Activated T-cell treated with anti-CD3 and anti-CD28 coated beads, Interleukin-2, amount 50 U/mL, for 4 hours (primary cell): Measurements from ENCODE around the gene ZNF69. TPM values are rescaled to one million over a fixed set of nuclear protein-coding genes. Genes with fewer than 3 reads are reported as not detected.
"Not testable (repeated sequence)": the region's sequence is repeated elsewhere in the genome, so short reads cannot be mapped to it uniquely, and the experiment has no call there.

Experiments used
- ATAC-seq, 2 donors: fragments of 200-7000 bp; cut with Tn5 transposase; one replicate each; pipeline ENCODE4 v1.10.0; 2021
- DNase-seq: peaks from one replicate; pipeline ENCODE4 v3.0.0-alpha.2; 2020
- H3K27me3 Mint-ChIP-seq: one replicate; pipeline ENCODE4 v1.8.0; 2021; ENCODE audit warnings: low read depth, mixed read lengths
- H3K36me3 Mint-ChIP-seq: one replicate; pipeline ENCODE4 v1.8.0; 2022; ENCODE audit warnings: mixed read lengths; ENCODE audit not compliant: insufficient read depth
- H3K4me1 Mint-ChIP-seq: one replicate; pipeline ENCODE4 v1.8.0; 2021; ENCODE audit warnings: low read depth, mixed read lengths
- H3K4me3 Mint-ChIP-seq: one replicate; pipeline ENCODE4 v1.8.0; 2021; ENCODE audit warnings: mild to moderate bottlenecking, moderate library complexity, mixed read lengths
- H3K9me3 Mint-ChIP-seq: one replicate; pipeline ENCODE4 v1.8.0; 2021; ENCODE audit warnings: mixed read lengths
- total RNA-seq, 3 donors: library from RNA; stranded (reverse); gene quantifications; one replicate each; pipeline ENCODE4 v1.2.1, GENCODE V29; 2021

Gene ZNF69
- total RNA-seq, 3 donors from 2014 or later = 0.78 to 1.2 (median 1.1) TPM

DNA sequence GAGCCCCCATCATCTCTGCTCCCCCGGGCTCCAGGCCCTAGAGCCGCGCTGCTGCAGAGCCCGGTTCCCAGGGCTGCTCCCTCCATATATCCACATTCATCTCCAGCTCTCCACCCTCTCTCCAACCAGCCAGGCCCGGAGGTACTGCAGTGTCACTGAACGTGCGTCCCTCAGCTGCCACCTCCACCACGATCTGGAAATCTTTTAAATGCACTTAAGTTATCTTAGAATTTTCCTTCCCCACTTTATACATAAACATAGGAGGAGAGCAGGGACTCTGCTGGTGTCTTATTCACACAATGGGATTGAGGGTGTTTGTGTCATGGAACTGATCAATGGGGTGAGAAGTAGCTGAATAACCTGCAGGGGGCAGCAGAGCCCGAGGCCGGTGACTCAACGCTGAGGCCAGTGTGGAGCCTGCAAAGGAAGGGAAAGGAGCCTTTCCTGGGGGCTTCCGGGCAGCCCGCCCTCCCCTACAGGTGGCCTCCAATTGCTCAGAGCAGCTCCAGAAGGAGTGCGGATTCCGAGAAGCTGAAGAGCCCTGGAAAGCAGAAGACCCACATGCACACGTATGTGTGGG lies 7.8 kb upstream of the ZNF69 start:
- not testable (repeated sequence) for H3K36me3 Mint-ChIP-seq, H3K4me1 Mint-ChIP-seq, H3K27me3 Mint-ChIP-seq, H3K9me3 Mint-ChIP-seq, H3K4me3 Mint-ChIP-seq
- ATAC-seq = peak; percentile 48 to 57
- peak; percentile 32 for DNase-seq

DNA sequence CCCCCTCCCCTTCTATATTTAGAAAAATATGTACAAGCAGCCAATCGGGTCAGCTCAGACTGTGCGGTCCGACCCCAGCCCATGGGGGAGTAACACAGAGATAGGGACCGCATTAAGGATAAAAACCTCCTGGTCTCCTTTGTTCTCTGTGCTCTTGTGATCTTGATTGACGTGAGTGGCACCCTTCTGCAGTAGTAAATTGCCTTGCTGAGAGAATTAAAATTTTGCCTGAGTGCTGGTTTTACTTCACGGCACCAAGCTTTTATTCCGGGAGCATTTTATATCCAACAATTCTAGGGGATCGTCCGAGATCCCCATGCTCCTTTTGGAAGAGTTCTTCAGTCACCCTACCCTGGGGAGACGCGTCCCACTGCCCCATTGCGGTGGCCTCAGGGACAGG lies 7.0 kb upstream of the ZNF69 start:
- ATAC-seq (no peak), DNase-seq (no peak)
- H3K27me3 Mint-ChIP-seq = no peaks in the 10 kb centered on the region
- no peaks in the 10 kb centered on the region for H3K4me1 Mint-ChIP-seq
- H3K4me3 Mint-ChIP-seq = no peak overlapping the region
- no peaks in the 10 kb centered on the region for H3K9me3 Mint-ChIP-seq
- no peaks in the 10 kb centered on the region for H3K36me3 Mint-ChIP-seq

DNA sequence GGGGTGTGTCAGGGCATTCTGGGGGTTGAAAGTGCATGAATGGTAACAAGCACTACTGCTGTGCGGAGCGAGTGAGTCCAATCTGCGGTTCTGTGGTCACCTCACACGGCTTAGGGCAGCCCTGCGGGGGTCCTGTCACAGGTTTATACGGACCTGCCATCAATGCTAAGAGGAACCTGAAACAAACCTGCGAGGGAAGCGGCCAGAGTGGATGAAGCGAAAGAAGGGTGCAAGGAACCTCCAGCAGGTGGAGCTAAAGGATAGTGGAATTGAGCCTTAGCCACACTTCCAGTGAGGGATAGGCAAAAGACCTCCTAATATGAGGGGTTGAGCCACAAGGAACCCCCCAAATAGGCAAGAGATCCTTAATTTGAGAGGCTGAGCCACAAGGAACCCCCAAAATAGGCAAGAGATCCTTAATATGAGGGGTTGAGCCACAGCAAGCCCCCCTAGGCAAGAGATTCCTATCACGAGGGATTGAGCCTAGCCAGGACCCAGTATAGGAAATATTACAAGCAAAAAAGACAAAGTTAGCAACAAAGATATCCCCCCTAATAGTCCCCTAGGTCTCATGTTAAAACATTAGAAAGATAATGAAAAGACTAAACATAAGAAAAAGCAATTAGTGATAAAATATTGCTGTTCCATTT lies 6.3 kb upstream of the ZNF69 start:
- H3K4me1 Mint-ChIP-seq = no peaks in the 10 kb centered on the region
- ATAC-seq = peak; percentile 63 to 65
- H3K9me3 Mint-ChIP-seq = peaks cover 2% of the 10 kb centered on the region
- no peaks in the 10 kb centered on the region for H3K36me3 Mint-ChIP-seq
- H3K4me3 Mint-ChIP-seq = no peak overlapping the region
- no peaks in the 10 kb centered on the region for H3K27me3 Mint-ChIP-seq
- peak; percentile 57 for DNase-seq

DNA sequence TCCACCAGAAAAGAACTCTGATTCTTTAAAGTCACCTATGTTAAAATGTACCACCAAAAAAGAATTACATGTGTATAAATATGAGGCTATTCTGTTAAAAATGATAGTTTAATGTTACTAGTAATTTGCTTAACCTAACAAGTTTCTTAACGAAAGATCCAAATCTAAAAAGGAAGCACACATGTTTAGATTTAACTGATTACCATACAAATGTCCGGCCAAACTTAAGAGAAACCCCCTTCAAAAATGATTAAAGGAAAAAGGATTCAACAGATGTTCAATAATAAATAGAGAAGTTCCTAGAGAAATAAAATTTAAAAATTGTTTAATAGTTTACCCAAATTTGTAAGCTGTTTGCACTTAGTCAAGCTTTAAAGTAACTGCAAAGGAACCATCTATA lies 5.0 kb upstream of the ZNF69 start:
- H3K9me3 Mint-ChIP-seq = peaks cover 4% of the 10 kb centered on the region
- ATAC-seq (no peak), DNase-seq (no peak)
- no peaks in the 10 kb centered on the region for H3K27me3 Mint-ChIP-seq
- H3K4me3 Mint-ChIP-seq = no peak overlapping the region
- peaks cover 8% of the 10 kb centered on the region for H3K4me1 Mint-ChIP-seq
- no peaks in the 10 kb centered on the region for H3K36me3 Mint-ChIP-seq

DNA sequence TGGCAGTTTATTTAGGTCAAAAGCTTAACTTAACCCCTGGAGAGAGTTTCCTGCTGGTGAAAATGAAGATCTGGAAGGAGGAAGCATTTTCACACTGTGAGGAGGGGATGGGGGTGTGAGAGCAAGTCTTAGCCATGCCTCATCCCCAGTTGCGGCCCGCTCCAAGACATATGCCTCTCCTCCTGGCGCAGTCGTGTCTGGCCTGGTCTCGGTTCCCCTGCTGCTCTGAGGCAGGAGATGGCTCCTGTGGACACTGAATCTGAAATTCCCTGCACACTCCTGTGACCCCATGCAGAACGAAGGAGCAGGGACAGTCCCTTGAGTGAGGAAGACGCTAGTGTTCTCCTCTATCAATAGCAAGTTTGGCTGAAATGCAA lies 360 bp upstream of the ZNF69 start:
- no peaks in the 10 kb centered on the region for H3K36me3 Mint-ChIP-seq
- H3K4me3 Mint-ChIP-seq = peak overlapping the region; percentile 86
- peaks cover 24% of the 10 kb centered on the region for H3K4me1 Mint-ChIP-seq
- no peaks in the 10 kb centered on the region for H3K27me3 Mint-ChIP-seq
- ATAC-seq (peak in 1 of 2 donors; percentile 10), DNase-seq (no peak)
- H3K9me3 Mint-ChIP-seq = peaks cover 4% of the 10 kb centered on the region

DNA sequence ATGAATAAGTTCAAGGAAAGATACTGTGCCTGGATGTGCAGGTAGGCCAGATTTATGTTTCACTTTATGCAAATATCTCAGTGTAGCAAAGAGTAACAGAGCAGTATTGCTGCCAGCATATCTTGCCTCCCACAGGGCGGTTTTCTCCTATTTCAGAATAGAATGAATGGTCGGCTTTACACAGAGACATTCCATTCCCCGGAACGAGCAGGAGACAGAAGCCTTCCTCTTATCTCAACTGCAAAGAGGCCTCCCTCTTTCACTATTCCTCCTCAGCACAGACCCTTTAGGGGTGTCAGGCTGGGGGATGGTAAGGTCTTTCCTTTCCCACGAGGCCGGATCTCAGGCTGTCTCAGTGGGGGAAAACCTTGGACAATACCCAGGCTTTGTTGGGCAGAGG lies 2.3 kb downstream of the ZNF69 start:
- H3K36me3 Mint-ChIP-seq, H3K27me3 Mint-ChIP-seq, ATAC-seq, H3K9me3 Mint-ChIP-seq, H3K4me3 Mint-ChIP-seq, DNase-seq: not testable (repeated sequence)
- H3K4me1 Mint-ChIP-seq = peaks cover 24% of the 10 kb centered on the region

DNA sequence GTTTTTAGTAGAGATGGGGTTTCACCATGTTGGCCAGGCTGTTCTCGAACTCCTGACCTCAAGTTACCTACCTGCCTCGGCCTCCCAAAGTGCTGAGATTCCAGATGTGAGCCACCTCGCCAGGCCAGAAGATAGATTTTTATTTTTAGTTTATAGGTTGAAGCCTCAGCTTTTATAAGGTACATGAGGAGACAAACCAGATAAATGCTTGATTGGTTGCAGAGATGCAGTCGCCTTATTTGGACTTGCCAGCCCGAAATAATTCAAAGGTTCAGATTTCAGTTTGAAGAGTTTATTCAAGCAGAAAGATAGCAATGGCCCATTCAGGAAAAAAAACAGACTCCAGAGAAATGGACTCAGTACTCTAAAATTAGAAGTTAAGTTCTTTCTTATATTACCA lies 3.1 kb downstream of the ZNF69 start:
- Mint-ChIP-seq H3K4me1 (peaks cover 24% of the 10 kb centered on the region), H3K9me3 (peaks cover 10% of the 10 kb centered on the region), H3K27me3 (no peaks in the 10 kb centered on the region), H3K4me3 (no peak overlapping the region), H3K36me3 (peaks cover 15% of the 10 kb centered on the region)
- ATAC-seq = no peak
- no peak for DNase-seq

DNA sequence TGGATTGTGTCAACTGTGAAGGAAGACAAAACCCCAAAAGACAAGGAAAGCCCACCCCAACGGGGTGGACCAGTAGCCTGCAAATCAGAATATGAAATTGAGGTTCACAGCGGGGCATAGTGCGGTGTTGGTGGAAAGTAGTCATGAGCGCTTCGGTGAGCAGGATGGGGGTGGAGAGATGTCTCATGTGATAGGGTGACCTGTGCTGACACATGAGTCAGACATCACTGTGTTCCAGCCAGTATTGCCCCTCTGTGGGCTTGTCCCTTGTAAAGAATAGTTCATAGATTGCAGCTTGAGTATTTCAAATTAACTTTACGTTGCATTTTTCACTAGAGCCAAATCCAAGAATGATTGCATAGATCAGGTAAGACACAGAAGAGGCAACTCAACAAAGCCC lies 7.3 kb downstream of the ZNF69 start:
- Mint-ChIP-seq H3K36me3 (peaks cover 20% of the 10 kb centered on the region), H3K9me3 (peaks cover 15% of the 10 kb centered on the region), H3K4me3 (no peak overlapping the region), H3K27me3 (no peaks in the 10 kb centered on the region), H3K4me1 (no peaks in the 10 kb centered on the region)
- DNase-seq (no peak), ATAC-seq (no peak)

DNA sequence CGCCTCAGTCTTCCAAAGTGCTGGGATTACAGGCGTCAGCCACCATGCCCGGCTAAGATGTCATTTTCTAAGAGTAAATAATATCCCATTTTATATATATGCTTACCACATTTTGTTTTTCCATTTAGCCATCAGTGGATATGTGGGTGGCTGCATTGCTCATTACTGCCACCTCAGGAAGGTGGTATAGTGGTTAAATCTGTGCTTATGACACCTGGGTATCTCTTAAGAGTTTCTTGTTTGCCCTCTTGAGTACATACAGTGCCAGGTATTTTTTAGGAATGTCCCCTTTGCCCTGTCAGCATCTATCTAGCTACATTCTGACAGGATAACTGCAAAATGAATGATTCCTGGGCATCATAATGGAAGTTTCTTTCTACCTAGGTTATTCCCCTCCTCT lies 14.6 kb downstream of the ZNF69 start:
- Mint-ChIP-seq H3K36me3 (peaks cover 31% of the 10 kb centered on the region), H3K27me3 (no peaks in the 10 kb centered on the region), H3K9me3 (peaks cover 39% of the 10 kb centered on the region), H3K4me3 (no peak overlapping the region), H3K4me1 (no peaks in the 10 kb centered on the region)
- no peak for DNase-seq
- no peak for ATAC-seq

DNA sequence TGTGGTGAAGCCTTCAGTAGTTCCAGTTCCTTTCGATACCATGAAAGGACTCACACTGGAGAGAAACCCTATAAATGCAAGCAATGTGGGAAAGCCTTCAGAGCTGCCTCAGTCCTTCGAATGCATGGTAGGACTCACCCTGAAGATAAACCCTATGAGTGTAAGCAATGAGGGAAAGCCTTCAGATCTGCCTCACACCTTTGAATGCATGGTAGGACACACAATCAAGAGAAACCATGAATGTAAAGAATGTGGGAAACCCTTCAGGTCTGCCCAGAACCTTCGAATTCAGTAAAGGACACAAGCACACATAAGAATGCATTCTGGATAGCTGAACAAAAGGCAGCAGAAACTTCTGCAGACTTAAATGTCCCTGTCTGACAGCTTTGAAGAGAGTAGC lies 18.3 kb downstream of the ZNF69 start:
- Mint-ChIP-seq H3K27me3 (no peaks in the 10 kb centered on the region), H3K9me3 (peaks cover 37% of the 10 kb centered on the region), H3K4me3 (no peak overlapping the region), H3K36me3 (peaks cover 23% of the 10 kb centered on the region), H3K4me1 (no peaks in the 10 kb centered on the region)
- ATAC-seq (no peak), DNase-seq (no peak)

DNA sequence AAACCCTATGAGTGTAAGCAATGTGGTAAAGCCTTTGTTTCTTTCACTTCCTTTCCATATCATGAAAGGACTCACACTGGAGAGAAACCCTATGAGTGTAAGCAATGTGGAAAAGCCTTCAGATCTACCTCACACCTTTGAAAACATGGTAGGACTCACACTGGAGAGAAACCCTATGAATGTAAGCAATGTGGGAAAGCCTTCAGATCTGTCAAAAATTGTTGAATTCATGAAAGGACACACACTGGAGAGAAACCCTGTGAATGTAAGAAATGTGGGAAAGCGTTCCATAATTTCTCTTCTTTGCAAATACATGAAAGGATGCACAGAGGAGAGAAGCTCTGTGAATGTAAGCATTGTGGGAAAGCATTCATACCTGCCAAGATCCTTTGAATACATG lies 24.4 kb downstream of the ZNF69 start:
- not testable (repeated sequence) for H3K4me3 Mint-ChIP-seq, ATAC-seq, H3K4me1 Mint-ChIP-seq, DNase-seq, H3K27me3 Mint-ChIP-seq, H3K36me3 Mint-ChIP-seq
- H3K9me3 Mint-ChIP-seq = peaks cover 31% of the 10 kb centered on the region

DNA sequence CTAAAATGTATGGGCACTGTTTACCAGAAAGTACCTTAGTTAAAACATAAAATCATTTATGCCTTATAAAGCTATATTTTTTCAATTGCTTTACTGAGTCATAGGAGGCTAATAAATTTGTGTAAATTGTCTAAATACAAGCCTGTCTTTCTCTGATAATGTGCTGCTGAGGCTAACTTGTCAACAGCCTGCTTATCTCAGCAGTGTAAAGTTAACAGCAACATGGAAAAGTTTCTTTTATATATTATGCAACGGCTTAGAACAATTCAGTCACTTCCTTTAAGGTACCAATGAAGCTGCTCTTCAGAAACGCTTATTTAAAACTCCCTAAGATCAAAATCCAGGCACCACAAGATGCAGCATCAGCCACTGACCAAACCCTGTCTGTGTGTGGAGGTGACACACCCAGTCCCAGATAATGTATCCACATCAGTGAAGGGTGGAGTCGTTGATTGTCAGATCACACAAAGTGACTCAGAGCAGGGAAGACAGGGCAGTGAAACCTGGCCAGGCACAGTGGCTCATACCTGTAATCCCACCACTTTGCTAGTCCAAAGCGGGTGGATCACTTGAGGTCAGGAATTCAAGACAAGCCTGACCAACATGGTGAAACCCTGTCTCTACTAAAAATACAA lies 27.0 kb downstream of the ZNF69 start:
- not testable (repeated sequence) for H3K27me3 Mint-ChIP-seq, DNase-seq, H3K36me3 Mint-ChIP-seq, H3K4me1 Mint-ChIP-seq, H3K4me3 Mint-ChIP-seq, ATAC-seq
- H3K9me3 Mint-ChIP-seq = peaks cover 22% of the 10 kb centered on the region

DNA sequence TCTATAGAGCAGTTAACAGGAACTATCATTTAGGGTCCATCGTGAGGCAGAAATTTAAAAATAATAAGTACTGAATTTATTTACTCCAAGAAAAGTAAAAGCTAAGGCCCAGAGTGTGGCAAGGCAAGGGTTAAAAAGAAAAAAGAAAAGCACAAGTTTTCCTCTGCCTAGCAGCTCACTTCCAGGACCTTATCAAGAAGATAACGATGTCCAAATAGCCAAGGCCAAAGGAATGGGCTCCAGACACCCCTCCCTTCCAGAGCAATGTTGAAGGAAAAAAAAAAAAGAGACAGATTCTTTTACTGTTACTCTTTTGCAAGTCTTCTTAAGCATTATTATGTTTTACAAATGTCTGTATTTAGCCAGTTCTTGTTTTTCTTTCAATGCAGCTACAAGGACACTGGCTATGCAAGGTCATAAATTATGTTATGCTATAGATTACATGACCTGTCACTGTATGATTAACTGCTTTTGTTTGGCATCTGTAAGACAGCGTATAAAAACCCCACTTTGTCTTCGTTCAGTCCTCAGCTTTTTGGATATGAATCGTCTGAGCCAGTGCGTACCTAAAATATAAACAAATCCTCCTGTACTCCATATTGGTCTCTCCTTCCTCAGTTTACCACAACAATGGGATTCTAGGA lies 34.4 kb downstream of the ZNF69 start:
- no peak for ATAC-seq
- DNase-seq = no peak
- Mint-ChIP-seq H3K9me3 (no peaks in the 10 kb centered on the region), H3K27me3 (no peaks in the 10 kb centered on the region), H3K4me3 (no peak overlapping the region), H3K4me1 (peaks cover 30% of the 10 kb centered on the region), H3K36me3 (no peaks in the 10 kb centered on the region)

DNA sequence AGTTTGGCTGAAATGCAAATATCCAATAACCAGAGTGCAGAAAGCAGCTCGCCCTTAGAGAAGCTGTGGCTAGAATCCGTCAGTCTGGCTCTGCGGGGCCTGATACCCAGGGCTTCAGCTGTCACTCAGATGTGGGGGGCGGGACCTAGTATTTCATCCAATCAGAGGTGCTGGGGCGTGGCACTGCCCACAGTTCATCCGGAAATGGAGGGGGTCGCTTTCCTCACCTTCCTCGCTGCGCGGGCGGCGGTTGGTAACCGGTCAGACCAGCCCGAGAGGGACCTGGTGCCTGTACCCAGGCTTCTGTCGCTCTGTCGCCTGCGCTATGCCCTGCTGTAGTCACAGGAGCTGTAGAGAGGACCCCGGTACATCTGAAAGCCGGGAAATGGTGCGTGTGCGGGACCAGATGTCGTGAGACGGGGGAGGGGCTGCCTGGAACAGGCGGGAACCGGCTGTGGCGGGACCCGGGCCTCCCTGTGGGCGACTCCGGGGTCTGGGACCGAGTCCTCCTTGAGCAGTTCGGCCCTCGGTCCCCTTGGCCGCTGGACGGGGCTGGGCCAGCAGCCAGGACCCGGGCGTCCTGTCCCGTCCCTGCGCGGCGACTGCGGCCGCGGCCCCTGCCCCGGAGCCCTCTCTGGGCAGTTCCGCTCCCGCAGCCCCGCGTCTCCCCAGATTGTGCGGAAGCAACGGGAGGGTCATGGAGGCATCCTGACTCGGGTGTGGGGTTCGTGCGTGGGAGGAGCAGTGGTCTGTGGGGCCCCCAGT lies 37.5 kb downstream of the ZNF69 start, which contains the start of gene ZNF700:
ZNF700 (plus strand) TSS at position 222 of the 765 bp plus-strand sequence; CDS start at position 326, 104 bp downstream.
- peak; percentile 94 to 96 for ATAC-seq
- no peaks in the 10 kb centered on the region for H3K27me3 Mint-ChIP-seq
- peak; percentile 87 for DNase-seq
- H3K4me1 Mint-ChIP-seq = peaks cover 42% of the 10 kb centered on the region
- no peaks in the 10 kb centered on the region for H3K9me3 Mint-ChIP-seq
- peak within 1 kb of the TSS; percentile 98 for H3K4me3 Mint-ChIP-seq
- H3K36me3 Mint-ChIP-seq = no peaks in the 10 kb centered on the region
